H1 (cell line): Measurements from ENCODE around the gene LEKR1. TPM values are rescaled to one million over a fixed set of nuclear protein-coding genes. Genes with fewer than 3 reads are reported as not detected.

Experiments used
- CTCF ChIA-PET: fragments of 300-600 bp; sonication (Branson Sonifier 250); formaldehyde crosslinking; loops from one replicate; lab custom pipeline; 2021; ENCODE audit not compliant: partially characterized antibody; lab: Charles Lee
- POLR2A ChIA-PET: fragments of 300-600 bp; sonication (Branson Sonifier 250); formaldehyde crosslinking; loops from one replicate; lab custom pipeline; 2021; ENCODE audit warnings: inconsistent platforms; ENCODE audit not compliant: partially characterized antibody; lab: Charles Lee
- DNase-seq, 2 experiments: peaks; one replicate each; pipeline versions ENCODE4 v3.0.0 to v3.0.0-alpha.2; 2010 to 2022; ENCODE audit warnings: low spot score in 2 of 2, low read depth in 1 of 2, mixed read lengths in 1 of 2
- FAIRE-seq: peaks from 2 replicates; lab custom pipeline; 2011; peaks lifted over from hg19 to GRCh38; lab: Jason Lieb, UNC
- H2AFZ ChIP-seq: 2 replicates; pipeline ENCODE4 v1.8.1; 2012; ENCODE audit warnings: low read length, inconsistent platforms
- H2AK5ac ChIP-seq: 2 replicates; pipeline ENCODE4 v1.6.1; 2013; ENCODE audit warnings: low read depth, low read length
- H2BK120ac ChIP-seq: replicated peaks from 2 replicates; pipeline ENCODE3; 2013; ENCODE audit warnings: low read depth, low read length, inconsistent platforms
- H2BK12ac ChIP-seq: 2 replicates; pipeline ENCODE4 v1.6.1; 2013; ENCODE audit warnings: low read depth, low read length
- H2BK15ac ChIP-seq: 2 replicates; pipeline ENCODE4 v1.6.1; 2013; ENCODE audit warnings: low read length
- H2BK20ac ChIP-seq: 2 replicates; pipeline ENCODE4 v1.6.1; 2013; ENCODE audit warnings: low read length
- H2BK5ac ChIP-seq: 2 replicates; pipeline ENCODE4 v1.6.1; 2013; ENCODE audit warnings: low read depth, low read length
- H3K14ac ChIP-seq: 2 replicates; pipeline ENCODE4 v1.6.1; 2013; ENCODE audit warnings: inconsistent platforms; ENCODE audit not compliant: insufficient read length
- H3K18ac ChIP-seq: 2 replicates; pipeline ENCODE4 v1.6.1; 2013; ENCODE audit warnings: low read length; ENCODE audit errors: extremely low read depth
- H3K23ac ChIP-seq: 2 replicates; pipeline ENCODE4 v1.6.1; 2013; ENCODE audit warnings: inconsistent platforms; ENCODE audit not compliant: insufficient read length
- H3K23me2 ChIP-seq: 2 replicates; pipeline ENCODE4 v1.6.1; 2013; ENCODE audit warnings: low read depth, low read length
- H3K27ac ChIP-seq: 2 replicates; pipeline ENCODE4 v1.6.1; 2011; ENCODE audit warnings: low read depth, low read length, inconsistent platforms
- H3K27me3 ChIP-seq, 4 experiments: replicated peaks in 1 of 4; 1 replicate in 1 of 4; 2 replicates in 3 of 4; pipeline versions ENCODE4 v1.6.1 to v1.8.1; 2011 to 2013; ENCODE audit warnings: low read length in 3 of 4, mild to moderate bottlenecking in 3 of 4, inconsistent platforms in 2 of 4, mixed read lengths in 2 of 4, moderate library complexity in 1 of 4; ENCODE audit not compliant: control insufficient read depth in 3 of 4, insufficient read depth in 3 of 4; ENCODE audit errors: extremely low read depth in 1 of 4
- H3K36me3 ChIP-seq, 4 experiments: 2 replicates each; pipeline versions ENCODE4 v1.6.1 to v1.8.1; 2011 to 2013; ENCODE audit warnings: mild to moderate bottlenecking in 4 of 4, low read length in 3 of 4, moderate library complexity in 2 of 4, control low read depth in 1 of 4, inconsistent platforms in 1 of 4; ENCODE audit not compliant: insufficient read depth in 4 of 4, control insufficient read depth in 2 of 4
- H3K4ac ChIP-seq: replicated peaks from 2 replicates; pipeline ENCODE3; 2013; ENCODE audit warnings: low read length, low read depth, mixed read lengths, inconsistent platforms; ENCODE audit not compliant: insufficient read length
- H3K4me1 ChIP-seq, 4 experiments: replicated peaks in 1 of 4; 1 replicate in 1 of 4; 2 replicates in 3 of 4; pipeline versions ENCODE4 v1.6.1 to v1.8.1; 2011 to 2013; ENCODE audit warnings: low read length in 3 of 4, inconsistent platforms in 2 of 4, mixed read lengths in 1 of 4; ENCODE audit not compliant: insufficient read depth in 4 of 4, control insufficient read depth in 3 of 4
- H3K4me2 ChIP-seq, 2 experiments: 2 replicates each; pipeline versions ENCODE4 v1.6.1 to v1.8.1; 2011 to 2013; ENCODE audit warnings: low read depth in 2 of 2, low read length in 2 of 2, control low read depth in 1 of 2, inconsistent platforms in 1 of 2, mild to moderate bottlenecking in 1 of 2; ENCODE audit not compliant: insufficient read depth in 1 of 2
- H3K4me3 ChIP-seq, 4 experiments: fragments of 200-600, 300-600 bp in 1 of 4; sonication (generic), shearing (Covaris generic), sonication (Bioruptor Twin) in 1 of 4; 2 replicates each; pipeline versions ENCODE4 v1.5.1 to v1.8.1; 2011 to 2016; ENCODE audit warnings: low read length in 4 of 4, low read depth in 3 of 4, control low read depth in 2 of 4, inconsistent platforms in 2 of 4, mild to moderate bottlenecking in 2 of 4, mixed read lengths in 1 of 4, moderate library complexity in 1 of 4; ENCODE audit not compliant: insufficient read depth in 2 of 4; ENCODE audit errors: extremely low read depth in 1 of 4
- H3K56ac ChIP-seq: replicated peaks from 2 replicates; pipeline ENCODE3; 2013; ENCODE audit warnings: low read depth, mild to moderate bottlenecking, mixed read lengths, low read length, inconsistent platforms; ENCODE audit not compliant: insufficient read length
- H3K79me1 ChIP-seq: 2 replicates; pipeline ENCODE4 v1.6.1; 2013; ENCODE audit warnings: low read depth, low read length, control low read depth
- H3K79me2 ChIP-seq, 2 experiments: 2 replicates each; pipeline versions ENCODE4 v1.6.1 to v1.8.1; 2012 to 2013; ENCODE audit warnings: low read length in 2 of 2, mild to moderate bottlenecking in 2 of 2, inconsistent platforms in 1 of 2; ENCODE audit not compliant: insufficient read depth in 2 of 2, control insufficient read depth in 1 of 2
- H3K9ac ChIP-seq, 4 experiments: replicated peaks in 1 of 4; 1 replicate in 1 of 4; 2 replicates in 3 of 4; pipeline versions ENCODE4 v1.6.1 to v1.8.1; 2011 to 2013; ENCODE audit warnings: low read depth in 3 of 4, low read length in 3 of 4, control low read depth in 2 of 4, mild to moderate bottlenecking in 2 of 4, moderate library complexity in 2 of 4, inconsistent platforms in 1 of 4; ENCODE audit errors: extremely low read depth in 1 of 4
- H3K9me3 ChIP-seq, 2 experiments: 2 replicates each; pipeline versions ENCODE4 v1.6.1 to v1.8.1; 2012 to 2013; ENCODE audit warnings: mild to moderate bottlenecking in 2 of 2, moderate library complexity in 2 of 2, control low read depth in 1 of 2, inconsistent platforms in 1 of 2, low read depth in 1 of 2, low read length in 1 of 2, mixed read lengths in 1 of 2; ENCODE audit not compliant: insufficient read depth in 2 of 2
- H4K20me1 ChIP-seq, 2 experiments: replicated peaks in 1 of 2; 2 replicates each; pipeline versions ENCODE3 to v1.8.1; 2011 to 2013; ENCODE audit warnings: inconsistent platforms in 2 of 2, low read length in 2 of 2, mild to moderate bottlenecking in 1 of 2; ENCODE audit not compliant: insufficient read depth in 2 of 2, control insufficient read depth in 1 of 2
- H4K5ac ChIP-seq: 2 replicates; pipeline ENCODE4 v1.6.1; 2013; ENCODE audit warnings: low read length, low read depth, mixed read lengths, inconsistent platforms; ENCODE audit not compliant: insufficient read length
- H4K8ac ChIP-seq: 2 replicates; pipeline ENCODE4 v1.8.0; 2013; ENCODE audit warnings: mild to moderate bottlenecking, moderate library complexity, low read length, inconsistent platforms; ENCODE audit not compliant: insufficient read depth; ENCODE audit errors: extremely low read depth
- H4K91ac ChIP-seq: replicated peaks from 2 replicates; pipeline ENCODE3; 2013; ENCODE audit warnings: low read length, mixed read lengths, inconsistent platforms; ENCODE audit not compliant: insufficient read length
- CREB1 ChIP-seq: IDR thresholded peaks from 2 replicates; pipeline ENCODE4 v1.6.1; 2012; ENCODE audit warnings: inconsistent platforms
- EGR1 ChIP-seq: IDR thresholded peaks from 2 replicates; pipeline ENCODE4 v1.6.1; 2011; ENCODE audit warnings: low read depth, low read length, borderline replicate concordance
- GABPA ChIP-seq: IDR thresholded peaks from 2 replicates; pipeline ENCODE4 v1.6.1; 2011; ENCODE audit warnings: mild to moderate bottlenecking, low read length, moderate library complexity, borderline replicate concordance; ENCODE audit not compliant: insufficient read depth
- HDAC2 ChIP-seq, 2 experiments: fragments of 300-600 bp in 1 of 2; sonication (generic) in 1 of 2; IDR thresholded peaks; 2 replicates each; pipeline ENCODE4 v1.6.1; 2011 to 2012; ENCODE audit warnings: low read depth in 2 of 2, low read length in 2 of 2, mild to moderate bottlenecking in 2 of 2, moderate library complexity in 2 of 2, borderline replicate concordance in 1 of 2, inconsistent platforms in 1 of 2
- TEAD4 ChIP-seq: IDR thresholded peaks from 2 replicates; pipeline ENCODE4 v1.6.1; 2012; ENCODE audit warnings: low read depth, low read length, inconsistent platforms, mixed read lengths
- WGBS, 2 experiments: shearing (Covaris generic) in 1 of 2; methylation state at CpG; one replicate each; pipeline versions ENCODE4 v1.1.6 to v1.1.7; 2013 to 2015; ENCODE audit warnings: low lambda C conversion rate in 2 of 2, mixed read lengths in 2 of 2, inconsistent platforms in 1 of 2, low coverage in 1 of 2, missing lambda C conversion rate in 1 of 2; ENCODE audit not compliant: insufficient replicate concordance in 2 of 2, insufficient coverage in 1 of 2, insufficient read length in 1 of 2; ENCODE audit errors: extremely low coverage in 1 of 2, missing lambda C conversion rate in 1 of 2; 5-methylcytosine and 5-hydroxymethylcytosine counted together
- polyA plus RNA-seq, 7 experiments: library from polyadenylated mRNA; depleted of rRNA in 3 of 7; stranded (reverse) in 5 of 7; unstranded in 2 of 7; fragments of >200 nt in 5 of 7; fragments of 200-250 nt in 2 of 7; gene quantifications; 1 replicate in 5 of 7; 2 replicates in 1 of 7; 4 replicates in 1 of 7; pipeline versions ENCODE4 v1.2.1 to v1.2.3, GENCODE V29; 2011 to 2013; ENCODE audit warnings: missing spikeins in 2 of 7, mixed read lengths in 2 of 7
- total RNA-seq: library from RNA; stranded (reverse); fragmentation: NEBNext Ultra II Directional; extraction: Animal tissue kit (Norgen Biotek cat#: 25700); gene quantifications from 2 replicates; pipeline ENCODE4 v1.2.1, GENCODE V29; 2021
- TF ChIP-seq, protein P1 (sequence below): IDR thresholded peaks from 2 replicates; pipeline ENCODE4 v1.6.1; 2012; ENCODE audit warnings: inconsistent platforms
- TF ChIP-seq, protein P2 (sequence below): IDR thresholded peaks from 2 replicates; pipeline ENCODE4 v1.6.1; 2011; ENCODE audit warnings: low read length, improper control_type of control experiment
- TF ChIP-seq, protein P3 (sequence below): IDR thresholded peaks from 2 replicates; pipeline ENCODE4 v1.6.1; 2012; ENCODE audit warnings: low read length, inconsistent platforms

LEKR1 gene
- total and polyA plus RNA-seq, 2 of the 8 experiments (the other 6 are each of a cell fraction or from before 2014, with no cell fraction given), result 0.08 TPM; not detected in 1

DNA sequence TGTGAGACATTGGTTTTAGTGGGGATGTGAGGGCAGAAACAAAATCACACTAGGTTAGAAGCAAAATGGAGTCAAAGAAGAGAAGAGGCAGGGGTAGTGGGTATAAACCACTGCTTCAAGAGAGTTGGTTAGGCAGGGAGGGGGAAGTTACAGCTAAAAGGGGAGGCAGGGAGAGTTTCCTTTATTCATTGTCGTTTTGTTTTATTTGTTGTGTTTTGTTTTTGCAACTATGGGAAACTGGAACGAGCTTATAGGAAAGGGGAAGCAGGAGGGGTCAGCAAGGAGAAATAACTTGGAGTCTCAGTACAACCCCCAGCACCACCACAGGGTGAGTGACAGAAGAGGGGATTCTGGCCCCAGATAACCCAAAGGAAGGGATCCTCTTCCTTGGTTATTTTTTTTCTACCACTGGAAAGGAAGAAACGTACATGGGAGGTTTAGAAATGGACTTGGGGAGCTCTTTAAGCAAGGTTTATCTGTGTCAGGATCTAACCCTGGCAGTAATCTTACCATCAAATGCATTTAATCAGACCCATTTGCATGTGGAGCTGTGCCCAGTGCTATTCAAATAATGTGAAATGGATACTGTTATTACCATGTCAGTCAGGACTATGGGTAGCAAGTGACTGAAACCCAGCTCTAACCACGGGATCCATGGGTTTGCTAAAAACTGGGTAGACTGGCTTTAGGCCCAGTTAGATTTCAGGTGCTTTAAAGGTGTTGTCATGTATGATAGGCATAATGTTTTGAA lies 265.1 kb downstream of the LEKR1 start:
- no peak overlapping the region for H2AK5ac ChIP-seq
- no peak overlapping the region for H3K4ac ChIP-seq
- no peaks in the 10 kb centered on the region for H3K79me2 ChIP-seq
- H3K4me1 ChIP-seq, result peaks cover 8 to 20% (median 11%) of the 10 kb centered on the region in 4 experiments; a peak in 6 of 7 replicates
- H3K9ac ChIP-seq, result no peak overlapping the region
- H3K56ac ChIP-seq, result no peak overlapping the region
- peaks cover 4% of the 10 kb centered on the region for H3K23me2 ChIP-seq
- H2BK12ac ChIP-seq, result no peak overlapping the region
- no peak overlapping the region for H4K5ac ChIP-seq
- ChIA-PET POLR2A (interaction anchor here (0.6 to 1.1 kb wide), 2 partner anchors 12 to 344 kb away, joined by 4 to 5 read pairs; no protein-coding TSS in a partner anchor), CTCF (interaction anchor here (0.7 to 56.4 kb wide), 6 partner anchors 9 to 939 kb away, joined by 3 to 1014 read pairs (median 4); no protein-coding TSS in a partner anchor)
- FAIRE-seq (no peak), DNase-seq (no peak)
- no peak overlapping the region for H2BK15ac ChIP-seq
- H2BK120ac ChIP-seq, result no peak overlapping the region
- H4K91ac ChIP-seq, result no peak overlapping the region
- H3K14ac ChIP-seq, result no peak overlapping the region
- 92% methylated on average over 4 of the region's 4 CpGs; no CpG with 5 or more reads in 1 of the 2 experiments for WGBS, 2 experiments
- no peak overlapping the region for H4K8ac ChIP-seq
- H3K4me2 ChIP-seq, result no peak overlapping the region
- H2AFZ ChIP-seq, result no peak overlapping the region
- H3K18ac ChIP-seq, result no peak overlapping the region
- no peak overlapping the region for H3K4me3 ChIP-seq
- no peak overlapping the region for H3K23ac ChIP-seq
- H3K79me1 ChIP-seq, result no peaks in the 10 kb centered on the region
- H4K20me1 ChIP-seq, result no peaks in the 10 kb centered on the region
- no peaks in the 10 kb centered on the region for H3K36me3 ChIP-seq
- H2BK5ac ChIP-seq, result no peak overlapping the region
- H3K27ac ChIP-seq, result no peak overlapping the region
- no peaks in the 10 kb centered on the region for H3K9me3 ChIP-seq
- H3K27me3 ChIP-seq, result no peaks in the 10 kb centered on the region
- no peak overlapping the region for H2BK20ac ChIP-seq
- no peak for TF ChIP-seq TEAD4
- no peak for TF ChIP-seq CREB1
- TF ChIP-seq HDAC2 (IDR thresholded peaks at IDR 0.05; ENCODE audit: borderline replicate concordance in 1 of 2, low read depth in 2 of 2, low read length in 2 of 2), result no peak
- TF ChIP-seq GABPA, result no peak
- TF ChIP-seq EGR1, result no peak
- TF ChIP-seq, protein P1, sequence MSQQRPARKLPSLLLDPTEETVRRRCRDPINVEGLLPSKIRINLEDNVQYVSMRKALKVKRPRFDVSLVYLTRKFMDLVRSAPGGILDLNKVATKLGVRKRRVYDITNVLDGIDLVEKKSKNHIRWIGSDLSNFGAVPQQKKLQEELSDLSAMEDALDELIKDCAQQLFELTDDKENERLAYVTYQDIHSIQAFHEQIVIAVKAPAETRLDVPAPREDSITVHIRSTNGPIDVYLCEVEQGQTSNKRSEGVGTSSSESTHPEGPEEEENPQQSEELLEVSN, result no peak
- TF ChIP-seq, protein P2, sequence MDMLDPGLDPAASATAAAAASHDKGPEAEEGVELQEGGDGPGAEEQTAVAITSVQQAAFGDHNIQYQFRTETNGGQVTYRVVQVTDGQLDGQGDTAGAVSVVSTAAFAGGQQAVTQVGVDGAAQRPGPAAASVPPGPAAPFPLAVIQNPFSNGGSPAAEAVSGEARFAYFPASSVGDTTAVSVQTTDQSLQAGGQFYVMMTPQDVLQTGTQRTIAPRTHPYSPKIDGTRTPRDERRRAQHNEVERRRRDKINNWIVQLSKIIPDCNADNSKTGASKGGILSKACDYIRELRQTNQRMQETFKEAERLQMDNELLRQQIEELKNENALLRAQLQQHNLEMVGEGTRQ, result no peak
- TF ChIP-seq, protein P3, sequence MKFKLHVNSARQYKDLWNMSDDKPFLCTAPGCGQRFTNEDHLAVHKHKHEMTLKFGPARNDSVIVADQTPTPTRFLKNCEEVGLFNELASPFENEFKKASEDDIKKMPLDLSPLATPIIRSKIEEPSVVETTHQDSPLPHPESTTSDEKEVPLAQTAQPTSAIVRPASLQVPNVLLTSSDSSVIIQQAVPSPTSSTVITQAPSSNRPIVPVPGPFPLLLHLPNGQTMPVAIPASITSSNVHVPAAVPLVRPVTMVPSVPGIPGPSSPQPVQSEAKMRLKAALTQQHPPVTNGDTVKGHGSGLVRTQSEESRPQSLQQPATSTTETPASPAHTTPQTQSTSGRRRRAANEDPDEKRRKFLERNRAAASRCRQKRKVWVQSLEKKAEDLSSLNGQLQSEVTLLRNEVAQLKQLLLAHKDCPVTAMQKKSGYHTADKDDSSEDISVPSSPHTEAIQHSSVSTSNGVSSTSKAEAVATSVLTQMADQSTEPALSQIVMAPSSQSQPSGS, result no peak
